ENCODE data around the gene CD55. TPM values are rescaled to one million over a fixed set of nuclear protein-coding genes. Genes with fewer than 3 reads are reported as not detected.

Gene CD55
- total RNA-seq (100 to 1,000 TPM in 8 of 9 donors, 10 to 100 TPM in 1; 76.1 to 600 (median 256) TPM), polyA plus RNA-seq (100 to 1,000 TPM in 1 of 3 donors, 10 to 100 TPM in 2; 79.4 to 248 (median 96.8) TPM)
- long read RNA-seq, donor 1, partial matches to known transcripts: 31 of 68 reads
- long read RNA-seq, donor 1, other reads (novel, unspliced or antisense): 37 of 68 reads
- long read RNA-seq, donor 2, partial matches to known transcripts: 36 of 49 reads
- long read RNA-seq, donor 2, other reads (novel, unspliced or antisense): 13 of 49 reads
- long read RNA-seq, donor 3, partial matches to known transcripts: 7 of 34 reads
- long read RNA-seq, donor 3, other reads (novel, unspliced or antisense): 27 of 34 reads
- long read RNA-seq, donor 4, transcript CD55-203 (10 exons, 1,691 nt): minor isoform, 19 of 218 reads
- long read RNA-seq, donor 4, transcript CD55-204 (10 exons, 2,892 nt): major isoform, 134 of 218 reads
- long read RNA-seq, donor 4, partial matches to known transcripts: 18 of 218 reads
- long read RNA-seq, donor 4, other reads (novel, unspliced or antisense): 43 of 218 reads
- long read RNA-seq, donor 5, transcript CD55-203 (10 exons, 1,691 nt): minor isoform, 75 of 864 reads
- long read RNA-seq, donor 5, transcript CD55-204 (10 exons, 2,892 nt): major isoform, 626 of 864 reads
- long read RNA-seq, donor 5, transcript CD55-201 (11 exons, 2,220 nt): minor isoform, 30 of 864 reads
- long read RNA-seq, donor 5, partial matches to known transcripts: 33 of 864 reads
- long read RNA-seq, donor 5, other reads (novel, unspliced or antisense): 100 of 864 reads
- long read RNA-seq, donor 6, transcript CD55-204 (10 exons, 2,892 nt): major isoform, 40 of 82 reads
- long read RNA-seq, donor 6, transcript CD55-203 (10 exons, 1,691 nt): minor isoform, 6 of 82 reads
- long read RNA-seq, donor 6, partial matches to known transcripts: 14 of 82 reads
- long read RNA-seq, donor 6, other reads (novel, unspliced or antisense): 19 of 82 reads
- long read RNA-seq, donor 7: 0 reads
- long read RNA-seq, donor 8, partial matches to known transcripts: 27 of 49 reads
- long read RNA-seq, donor 8, other reads (novel, unspliced or antisense): 22 of 49 reads
- long read RNA-seq, donor 9, partial matches to known transcripts: 30 of 48 reads
- long read RNA-seq, donor 9, other reads (novel, unspliced or antisense): 18 of 48 reads
- long read RNA-seq, donor 10, partial matches to known transcripts: 11 of 11 reads
- long read RNA-seq, donor 10, other reads (novel, unspliced or antisense): 0 of 11 reads

- WGBS, 4 donors: 0 to 1% (median 0%) methylated on average over 21 to 53 of the region's 53 CpGs
Measured at GRCh38 chr1:207321079-207321789, at the start of gene CD55. CD55 (plus strand) TSS chr1:207321678; CDS start chr1:207321766, 88 bp downstream.

GRCh38 chr1:207274882-207275281 is 46.6 kb upstream of the CD55 start:
- Histone ChIP-seq H3K9me3 (replicated peaks in 1 of 3) (no peaks in the 10 kb centered on the region), H3K36me3 (replicated peaks in 1 of 2) (no peaks in the 10 kb centered on the region), H3K27ac (no peak overlapping the region), H3K4me3 (no peak overlapping the region), H3K27me3 (no peaks in the 10 kb centered on the region), H3K4me1 (replicated peaks in 1 of 2) (peaks cover 8 to 22% of the 10 kb centered on the region in 2 donors)
- TF ChIP-seq CTCF (IDR thresholded peaks at IDR 0.05): no peak
- no peak for TF ChIP-seq POLR2A (IDR thresholded peaks at IDR 0.05)
- DNase-seq: no peak
- intact Hi-C loops (cut with DNase I): no loop called here

More at GRCh38 chr1:207321079-207321789, at the start of gene CD55:
- Histone ChIP-seq H3K36me3 (replicated peaks in 1 of 2) (peaks cover 0 to 19% of the 10 kb centered on the region in 2 donors), H3K9me3 (replicated peaks in 1 of 3) (no peaks in the 10 kb centered on the region), H3K4me3 (peak within 1 kb of the TSS; percentile 48 to 87 (median 75)), H3K27ac (peak within 1 kb of the TSS; percentile 63 to 94 (median 92)), H3K27me3 (no peaks in the 10 kb centered on the region), H3K4me1 (replicated peaks in 1 of 2) (peaks cover 21 to 50% of the 10 kb centered on the region in 2 donors)
- peak; percentile 93 to 98 for TF ChIP-seq POLR2A (IDR thresholded peaks at IDR 0.05)
- peak; percentile 9 to 57 (median 31) for TF ChIP-seq CTCF (IDR thresholded peaks at IDR 0.05)
- peak; percentile 97 to 99 (median 98) for DNase-seq
- intact Hi-C loops (cut with DNase I): loop anchor here in 1 of 2 donors (10.0 kb wide), 1 partner anchor 106 kb away; no protein-coding TSS in a partner anchor

GRCh38 chr1:207276465-207276864 is 45.0 kb upstream of the CD55 start:
- DNase-seq: no peak
- H3K9me3 ChIP-seq (replicated peaks in 1 of 3): no peaks in the 10 kb centered on the region
- H3K27me3 ChIP-seq: no peaks in the 10 kb centered on the region
- H3K36me3 ChIP-seq (replicated peaks in 1 of 2): no peaks in the 10 kb centered on the region
- TF ChIP-seq CTCF (IDR thresholded peaks at IDR 0.05): no peak
- TF ChIP-seq POLR2A (IDR thresholded peaks at IDR 0.05): no peak
- intact Hi-C loops (cut with DNase I): no loop called here
- H3K27ac ChIP-seq: no peak overlapping the region
- H3K4me1 ChIP-seq (replicated peaks in 1 of 2): peaks cover 8 to 22% of the 10 kb centered on the region in 2 donors
- WGBS, 4 donors: 94 to 100% (median 98%) methylated on average over 1 of the region's 1 CpG
- no peak overlapping the region for H3K4me3 ChIP-seq

Measured in adrenal gland (tissue), 19 donors.